Renal pelvis (tissue), 3 donors: ENCODE data around the gene UAP1L1. TPM values are rescaled to one million over a fixed set of nuclear protein-coding genes. Genes with fewer than 3 reads are reported as not detected.

ENCODE experiments used
- polyA plus RNA-seq, 3 donors: library from polyadenylated mRNA; unstranded; fragments of 120-200 nt; gene quantifications; one replicate each; pipeline ENCODE4 v1.2.1, GENCODE V29; 2013; ENCODE audit not compliant: insufficient read length in 3 of 3

Gene UAP1L1
- polyA plus RNA-seq, 3 donors, result 5.4 to 8.6 (median 6.3) TPM

Other genes starting within 250 kb of the UAP1L1 start
- gene AJM1, start 235.0 kb upstream of the UAP1L1 start, polyA plus RNA-seq, result 1 to 10 TPM; 1.5 to 1.7 (median 1.6) TPM
- gene PHPT1, start 228.1 kb upstream of the UAP1L1 start, polyA plus RNA-seq, result 100 to 1,000 TPM in 2 of 3 donors, 10 to 100 TPM in 1; 82.5 to 120 (median 115) TPM
- gene MAMDC4, start 225.2 kb upstream of the UAP1L1 start, polyA plus RNA-seq, result 10 to 100 TPM in 1 of 3 donors, 1 to 10 TPM in 2; 9.5 to 11.6 (median 10.0) TPM
- 100 to 1,000 TPM; 342 to 449 (median 388) TPM for gene EDF1, start 211.2 kb upstream of the UAP1L1 start, polyA plus RNA-seq
- 10 to 100 TPM; 15.3 to 17.4 (median 16.4) TPM for gene TRAF2, start 191.0 kb upstream of the UAP1L1 start, polyA plus RNA-seq
- gene FBXW5, start 132.8 kb upstream of the UAP1L1 start, polyA plus RNA-seq, result 10 to 100 TPM; 48.7 to 65.9 (median 64.8) TPM
- gene C8G, start 132.3 kb upstream of the UAP1L1 start, polyA plus RNA-seq, result 1 to 10 TPM in 2 of 3 donors, under 1 TPM in 1; 0.83 to 1.3 (median 1.2) TPM
- gene LCN12, start 125.2 kb upstream of the UAP1L1 start, polyA plus RNA-seq, result 10 to 100 TPM; 23.7 to 39.5 (median 37.3) TPM
- gene PTGDS, start 100.0 kb upstream of the UAP1L1 start, polyA plus RNA-seq, result 10 to 100 TPM; 52.6 to 87.9 (median 87.8) TPM
- gene LCNL1, start 94.5 kb upstream of the UAP1L1 start, polyA plus RNA-seq, result under 1 TPM; 0.18 to 0.38 (median 0.36) TPM
- gene PAXX, start 85.1 kb upstream of the UAP1L1 start, polyA plus RNA-seq, result 10 to 100 TPM; 33.4 to 40.8 (median 40.4) TPM
- under 1 TPM; 0.29 to 0.57 (median 0.47) TPM for gene CLIC3, start 80.9 kb upstream of the UAP1L1 start, polyA plus RNA-seq
- 10 to 100 TPM; 56.6 to 68.7 (median 63.6) TPM for gene ABCA2, start 49.3 kb upstream of the UAP1L1 start, polyA plus RNA-seq
- under 1 TPM in 1 of 3 donors, not detected in 2; 0.18 TPM for gene FUT7, start 45.4 kb upstream of the UAP1L1 start, polyA plus RNA-seq
- gene NPDC1, start 31.3 kb upstream of the UAP1L1 start, polyA plus RNA-seq, result 10 to 100 TPM; 28.3 to 38.5 (median 32.0) TPM
- gene ENTPD2, start 23.5 kb upstream of the UAP1L1 start, polyA plus RNA-seq, result 1 to 10 TPM; 5.5 to 7.4 (median 7.3) TPM
- gene SAPCD2, start 7.0 kb upstream of the UAP1L1 start, polyA plus RNA-seq, result 10 to 100 TPM in 1 of 3 donors, 1 to 10 TPM in 2; 8.0 to 10.4 (median 10.0) TPM
- 10 to 100 TPM; 56.7 to 71.5 (median 64.7) TPM for gene MAN1B1, start 9.5 kb downstream of the UAP1L1 start, polyA plus RNA-seq
- 10 to 100 TPM; 24.0 to 29.6 (median 27.7) TPM for gene DPP7, start 37.2 kb downstream of the UAP1L1 start, polyA plus RNA-seq
- gene GRIN1, start 61.6 kb downstream of the UAP1L1 start, polyA plus RNA-seq, result under 1 TPM in 1 of 3 donors, not detected in 2; 0.36 TPM
- gene LRRC26, start 92.5 kb downstream of the UAP1L1 start, polyA plus RNA-seq, result under 1 TPM in 1 of 3 donors, not detected in 2; 0.34 TPM
- gene TMEM210, start 94.5 kb downstream of the UAP1L1 start, polyA plus RNA-seq, result not detected
- 10 to 100 TPM; 46.2 to 55.9 (median 51.3) TPM for gene ANAPC2, start 111.0 kb downstream of the UAP1L1 start, polyA plus RNA-seq
- gene SSNA1, start 111.2 kb downstream of the UAP1L1 start, polyA plus RNA-seq, result 10 to 100 TPM; 55.4 to 69.1 (median 65.3) TPM
- gene TPRN, start 123.2 kb downstream of the UAP1L1 start, polyA plus RNA-seq, result 10 to 100 TPM; 14.6 to 23.2 (median 22.0) TPM
- gene TMEM203, start 128.1 kb downstream of the UAP1L1 start, polyA plus RNA-seq, result 10 to 100 TPM; 41.9 to 47.5 (median 44.7) TPM
- gene NDOR1, start 128.2 kb downstream of the UAP1L1 start, polyA plus RNA-seq, result 10 to 100 TPM; 13.3 to 18.9 (median 17.2) TPM
- 10 to 100 TPM; 12.8 to 13.8 (median 13.2) TPM for gene RNF208, start 144.7 kb downstream of the UAP1L1 start, polyA plus RNA-seq
- 10 to 100 TPM; 10.9 to 17.0 (median 16.3) TPM for gene CYSRT1, start 147.7 kb downstream of the UAP1L1 start, polyA plus RNA-seq
- 10 to 100 TPM; 10.1 to 15.2 (median 13.8) TPM for gene RNF224, start 150.0 kb downstream of the UAP1L1 start, polyA plus RNA-seq
- gene SLC34A3, start 153.4 kb downstream of the UAP1L1 start, polyA plus RNA-seq, result 10 to 100 TPM; 10.3 to 12.1 (median 11.4) TPM
- gene TUBB4B, start 163.8 kb downstream of the UAP1L1 start, polyA plus RNA-seq, result 100 to 1,000 TPM; 383 to 516 (median 420) TPM
- 1 to 10 TPM; 2.8 to 3.9 (median 3.9) TPM for gene STPG3, start 173.8 kb downstream of the UAP1L1 start, polyA plus RNA-seq
- 10 to 100 TPM; 57.3 to 65.4 (median 61.7) TPM for gene NELFB, start 177.8 kb downstream of the UAP1L1 start, polyA plus RNA-seq
- 1 to 10 TPM; 5.8 to 8.1 (median 7.3) TPM for gene TOR4A, start 200.2 kb downstream of the UAP1L1 start, polyA plus RNA-seq
- gene NRARP, start 224.8 kb downstream of the UAP1L1 start, polyA plus RNA-seq, result 1 to 10 TPM; 7.4 to 9.7 (median 8.5) TPM